DLD1 (cell line): Measurements from ENCODE around the gene C2CD4C.
"Not testable (repeated sequence)": the region's sequence is repeated elsewhere in the genome, so short reads cannot be mapped to it uniquely, and the experiment has no call there.

ENCODE experiments used
- in situ Hi-C: cut with HindIII; loops from 2 replicates; pipeline ENCODE4 v1.10.0; 2017; ENCODE audit warnings: low sequenced_read_pairs

The C2CD4C gene

DNA sequence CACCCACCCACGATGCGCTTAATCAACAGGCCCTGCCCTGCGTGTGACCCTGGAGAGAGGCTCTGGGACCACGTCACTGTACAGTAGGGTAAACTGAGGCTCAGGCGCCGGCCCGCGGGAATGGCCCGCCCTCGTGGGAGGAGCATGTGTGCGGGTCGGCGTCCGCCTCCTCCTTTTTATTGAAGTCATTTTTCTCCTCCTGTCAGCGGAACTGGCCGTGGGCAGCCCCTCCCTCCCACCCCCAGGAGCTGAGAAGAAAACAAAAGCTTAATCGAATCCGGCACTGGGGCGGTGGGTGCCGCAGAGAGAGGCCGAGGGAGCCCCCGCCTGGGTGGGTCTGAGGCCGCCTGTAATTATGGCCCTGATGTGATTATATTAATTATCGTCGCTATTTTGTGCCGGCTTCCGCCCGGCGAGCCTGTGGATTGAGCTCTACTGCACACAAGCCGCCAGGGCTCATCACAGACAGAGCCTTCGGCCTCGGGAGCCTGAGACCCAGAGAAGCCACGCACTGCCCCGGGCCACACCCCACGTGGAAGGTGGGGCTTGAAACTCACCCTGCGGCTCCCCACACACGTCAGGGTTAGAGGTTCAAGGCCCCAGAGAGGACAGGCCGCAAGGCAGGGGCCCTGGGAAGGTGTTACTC is 7.0 kb downstream of the C2CD4C start:
- in situ Hi-C loops, result no loop called here

DNA sequence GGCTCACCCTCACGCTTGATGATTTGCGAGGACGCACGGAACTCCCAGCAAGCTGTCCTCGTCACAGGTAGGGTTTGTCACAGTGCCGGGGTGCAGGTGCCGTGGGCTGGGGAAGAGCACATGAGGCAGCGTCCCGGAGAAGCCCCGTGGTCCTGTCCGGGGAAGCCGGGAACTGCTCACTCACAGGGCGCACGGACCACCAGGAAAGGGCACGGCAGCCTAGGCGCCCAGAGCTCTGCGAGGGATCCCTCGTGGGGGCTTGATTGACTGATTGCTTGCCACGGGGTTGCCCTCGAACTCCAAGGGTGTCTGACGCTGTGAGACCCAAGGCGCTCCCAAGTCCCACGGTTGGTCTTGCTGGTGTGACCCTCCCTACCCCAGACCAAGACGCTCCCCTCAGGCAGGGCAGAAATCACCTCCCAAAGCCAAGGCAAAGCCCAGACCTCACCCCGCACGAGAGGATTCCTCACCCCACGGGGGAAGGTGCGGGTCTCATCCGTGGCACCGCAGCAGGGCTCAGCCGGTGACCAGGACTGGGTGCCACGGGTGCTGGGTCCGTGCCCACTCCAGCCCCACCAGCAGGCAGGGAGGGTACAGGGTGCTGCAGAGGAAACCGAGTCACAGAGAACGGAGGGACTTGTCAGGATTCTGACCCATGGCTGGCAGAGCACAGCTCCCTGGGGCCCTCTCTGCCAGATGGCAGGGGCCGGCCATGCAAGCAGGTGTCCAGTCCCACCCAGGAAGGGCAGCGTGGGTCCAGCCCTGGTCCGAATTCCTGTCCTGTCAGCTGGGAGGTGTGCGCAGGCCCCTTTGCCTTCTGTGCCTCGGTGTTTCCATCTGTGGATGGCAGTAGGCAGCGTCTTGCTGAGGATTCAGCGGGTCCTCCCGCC is 7.7 kb downstream of the C2CD4C start:
- in situ Hi-C loops, result no loop called here

DNA sequence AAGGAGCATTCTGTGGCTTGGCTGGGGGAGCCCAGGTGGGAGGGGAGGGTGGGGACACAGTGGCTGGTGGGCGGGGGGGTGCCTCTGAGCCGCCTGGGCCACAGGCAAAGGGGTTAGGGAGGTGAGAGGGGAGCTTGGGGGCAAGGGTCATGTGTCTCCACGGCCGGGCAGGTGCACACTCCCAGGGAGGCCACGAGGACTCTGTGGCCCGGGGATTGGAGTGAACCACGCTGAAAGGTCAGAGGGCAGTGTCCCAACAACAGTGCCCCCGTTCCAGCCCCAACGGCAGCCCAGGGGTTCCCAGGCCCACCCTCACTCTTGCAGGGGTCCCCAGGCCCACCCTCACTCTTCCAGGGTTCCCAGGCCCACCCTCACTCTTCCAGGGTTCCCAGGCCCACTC is 9.6 kb downstream of the C2CD4C start:
- in situ Hi-C loops, result no loop called here

DNA sequence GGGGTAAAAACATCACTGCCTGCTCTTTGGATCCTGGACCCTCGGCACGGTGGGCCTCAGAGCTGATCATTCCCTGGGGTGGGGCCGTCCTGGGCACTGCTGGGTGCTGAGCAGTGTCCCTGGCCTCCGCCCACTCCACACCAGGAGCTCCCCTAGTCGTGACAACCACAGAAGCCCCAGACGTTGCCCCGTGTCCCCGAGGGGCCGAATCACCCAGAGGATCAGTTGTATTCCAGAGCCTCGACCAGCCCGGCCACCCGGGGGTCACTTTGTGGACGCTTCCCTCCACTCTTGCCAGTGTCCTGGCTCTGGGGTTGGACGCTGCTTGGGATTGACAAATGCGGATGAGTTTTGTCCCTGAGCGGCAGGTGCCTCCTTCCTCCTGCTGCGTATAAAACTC is 10.2 kb downstream of the C2CD4C start:
- in situ Hi-C loops, result no loop called here

GRCh38 chr19:397941-398706 is 10.8 kb downstream of the C2CD4C start:
- in situ Hi-C loops, result no loop called here

DNA sequence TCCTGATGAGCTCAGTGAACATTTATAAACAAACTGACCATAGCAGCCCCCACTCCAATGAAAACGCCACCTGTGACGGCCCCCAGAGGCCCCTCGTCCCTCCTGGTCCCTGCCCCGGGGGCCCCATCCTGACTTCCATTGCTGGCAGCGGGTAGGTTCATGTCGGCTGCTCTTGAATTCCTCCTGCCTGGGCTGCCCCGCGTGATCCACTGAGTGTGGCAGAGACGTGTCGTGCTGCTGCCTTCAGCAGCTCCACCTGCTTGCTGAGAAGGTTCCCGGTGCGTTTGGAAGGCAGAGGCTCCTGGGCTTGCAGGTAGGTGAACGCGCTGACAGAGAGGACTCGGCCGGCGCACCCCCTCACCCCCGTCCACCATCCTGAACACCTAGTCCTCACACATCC is 11.6 kb downstream of the C2CD4C start:
- in situ Hi-C loops, result no loop called here

- in situ Hi-C loops, result no loop called here
These were observed 13.5 kb downstream of the C2CD4C start for GRCh38 chr19:395467-395866.

- in situ Hi-C loops, result not testable (repeated sequence)
These were observed 14.1 kb downstream of the C2CD4C start for GRCh38 chr19:394857-395256.

DNA sequence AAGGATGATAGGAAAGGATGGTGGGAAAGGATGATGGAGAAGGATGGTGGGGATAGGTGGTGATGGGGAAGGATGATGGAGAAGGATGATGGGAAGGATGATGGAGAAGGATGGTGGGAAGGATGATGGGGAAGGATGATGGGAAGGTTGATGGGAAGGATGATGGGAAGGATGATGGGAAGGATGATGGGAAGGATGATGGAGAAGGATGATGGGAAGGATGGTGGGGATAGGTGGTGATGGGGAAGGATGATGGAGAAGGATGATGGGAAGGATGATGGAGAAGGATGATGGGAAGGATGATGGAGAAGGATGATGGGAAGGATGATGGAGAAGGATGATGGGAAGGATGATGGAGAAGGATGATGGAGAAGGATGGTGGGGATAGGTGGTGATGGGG is 15.4 kb downstream of the C2CD4C start:
- in situ Hi-C loops, result not testable (repeated sequence)

DNA sequence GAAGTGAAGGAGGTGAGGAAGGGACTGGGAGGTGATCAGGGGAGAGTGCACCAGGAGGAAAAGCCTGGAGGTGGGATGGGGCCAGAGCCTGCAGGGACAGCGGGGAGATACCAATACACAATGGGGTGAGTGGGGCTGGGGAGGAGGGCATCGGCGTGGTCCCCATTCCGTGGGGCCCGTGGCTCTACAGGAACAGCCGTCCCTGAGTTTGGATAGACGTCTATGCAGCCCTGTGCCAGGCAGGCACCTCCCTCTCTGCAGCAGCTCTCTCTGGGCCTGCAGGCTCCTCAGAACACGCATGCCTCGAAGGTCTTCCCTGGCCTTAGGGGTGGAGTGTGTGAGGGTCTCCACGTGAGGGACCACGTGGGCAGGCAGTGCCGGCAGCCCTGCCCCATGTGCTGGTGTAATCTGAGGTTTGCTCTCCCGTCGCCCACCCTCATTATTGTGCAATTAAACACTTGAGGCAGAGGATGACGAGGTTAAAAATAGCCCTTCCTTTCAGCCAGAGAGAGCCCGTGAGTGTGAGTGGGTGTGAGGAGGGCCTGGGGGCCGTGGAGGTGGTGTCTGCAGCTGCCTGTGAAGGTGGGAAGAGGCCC is 16.5 kb downstream of the C2CD4C start:
- in situ Hi-C loops, result no loop called here

DNA sequence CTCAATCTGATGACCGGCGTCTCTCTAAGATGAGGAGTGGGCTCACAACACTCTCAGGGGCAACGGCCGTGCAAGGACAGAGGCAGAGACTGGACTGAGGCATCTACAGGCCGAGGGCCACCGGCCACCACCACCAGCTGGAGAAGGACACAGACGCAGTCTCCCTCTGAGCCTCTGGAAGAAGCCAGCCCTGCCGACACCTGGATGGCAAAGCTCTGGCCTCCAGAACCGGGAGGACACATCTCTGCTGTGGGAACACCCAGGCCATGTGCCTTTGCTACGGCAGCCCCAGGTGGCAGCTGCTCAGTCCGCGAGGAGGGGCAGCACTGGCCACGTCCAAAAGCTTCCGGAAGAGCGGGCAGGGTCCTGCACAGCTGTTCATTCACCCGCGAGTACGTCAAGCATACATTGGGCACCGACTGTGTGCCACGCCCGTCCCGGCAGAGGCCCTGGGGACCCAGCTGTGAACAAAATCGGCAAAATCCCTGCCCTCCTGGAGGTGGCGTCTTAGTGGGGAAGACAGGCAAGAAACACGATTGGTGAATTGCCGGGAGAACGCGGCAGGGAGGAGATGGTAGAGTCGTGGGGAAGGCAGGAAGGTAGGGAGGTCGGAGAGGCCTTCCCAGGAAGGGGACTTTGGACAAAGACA is 17.1 kb downstream of the C2CD4C start:
- in situ Hi-C loops, result no loop called here

GRCh38 chr19:391207-391557 is 17.8 kb downstream of the C2CD4C start:
- in situ Hi-C loops, result no loop called here

DNA sequence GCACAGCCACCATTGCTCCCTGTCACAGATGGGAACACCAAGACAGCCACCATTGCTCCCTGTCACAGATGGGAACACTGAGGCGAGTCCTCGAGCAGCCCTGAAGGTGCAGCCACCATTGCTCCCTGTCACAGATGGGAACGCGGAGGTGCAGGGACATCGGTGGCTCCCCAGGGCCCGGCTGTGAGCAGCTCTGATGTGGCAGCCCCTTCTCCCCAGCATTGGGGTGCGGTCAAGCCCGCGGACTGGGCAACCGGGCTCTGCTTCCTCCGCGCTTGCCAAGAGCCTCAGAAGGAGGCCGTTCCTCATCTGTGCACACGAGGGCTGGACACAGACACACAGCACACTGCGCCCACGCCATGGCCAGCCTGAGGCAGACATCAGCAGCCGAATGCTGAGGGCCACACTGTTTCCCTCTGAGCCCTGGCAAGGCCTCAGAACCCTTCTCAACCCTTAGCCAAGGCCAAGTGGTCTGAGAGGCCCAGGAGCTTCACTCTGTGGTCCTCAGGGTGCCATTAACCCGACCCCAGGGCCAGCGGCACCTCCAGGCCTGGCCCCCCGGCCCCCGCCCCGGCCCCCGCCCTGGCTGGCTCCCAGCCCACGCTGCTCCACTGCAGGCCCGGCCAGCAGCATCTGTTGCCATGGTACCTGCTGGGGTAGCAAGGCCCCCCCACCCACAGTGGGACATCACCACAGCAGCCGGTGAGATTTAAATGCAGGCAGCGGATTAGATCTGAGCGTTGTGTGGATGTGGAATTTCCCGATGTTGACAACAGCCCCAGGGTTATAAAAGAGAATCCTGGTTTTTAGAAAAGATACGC is 18.4 kb downstream of the C2CD4C start:
- in situ Hi-C loops, result no loop called here

DNA sequence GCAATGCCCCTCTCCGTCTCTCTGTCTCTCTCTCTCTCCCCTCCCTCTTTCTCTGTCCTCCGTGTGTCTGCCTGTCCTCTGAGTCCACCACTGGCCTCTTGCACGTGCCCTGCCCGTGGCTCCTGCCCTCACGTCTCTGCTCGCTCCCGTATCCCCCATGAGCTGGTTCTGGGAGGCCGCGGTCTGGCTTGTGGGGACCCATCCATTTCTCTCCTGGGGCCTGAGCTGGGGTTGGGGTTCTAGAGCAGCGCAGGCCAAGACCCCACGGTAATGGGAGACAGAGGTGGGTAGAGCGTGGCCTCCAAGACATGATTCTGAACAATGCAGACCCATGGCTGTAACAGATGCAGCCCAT is 19.0 kb downstream of the C2CD4C start:
- in situ Hi-C loops, result no loop called here

GRCh38 chr19:389255-389934 is 19.6 kb downstream of the C2CD4C start:
- in situ Hi-C loops, result no loop called here

DNA sequence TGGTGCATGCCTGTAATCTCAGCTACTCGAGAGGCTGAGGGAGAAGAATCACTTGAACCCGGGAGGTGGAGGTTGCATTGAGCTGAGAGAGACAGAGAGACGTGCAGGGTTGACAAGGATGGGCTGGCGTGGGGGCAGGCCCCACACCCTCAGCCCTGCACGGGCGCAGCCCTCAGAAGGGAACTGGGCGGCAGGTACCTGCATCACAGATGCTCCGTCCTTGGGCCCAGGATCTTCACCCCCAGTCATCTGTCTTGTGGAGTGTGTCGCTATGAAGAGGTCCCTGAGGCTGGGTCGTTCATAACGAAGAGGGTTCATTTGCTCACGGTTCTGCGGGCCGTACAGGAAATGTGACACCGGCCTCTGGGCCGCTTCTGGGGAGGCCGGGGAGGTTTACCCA is 20.3 kb downstream of the C2CD4C start:
- in situ Hi-C loops, result no loop called here

- in situ Hi-C loops, result no loop called here
These were observed 21.2 kb downstream of the C2CD4C start for GRCh38 chr19:387777-388176.

DNA sequence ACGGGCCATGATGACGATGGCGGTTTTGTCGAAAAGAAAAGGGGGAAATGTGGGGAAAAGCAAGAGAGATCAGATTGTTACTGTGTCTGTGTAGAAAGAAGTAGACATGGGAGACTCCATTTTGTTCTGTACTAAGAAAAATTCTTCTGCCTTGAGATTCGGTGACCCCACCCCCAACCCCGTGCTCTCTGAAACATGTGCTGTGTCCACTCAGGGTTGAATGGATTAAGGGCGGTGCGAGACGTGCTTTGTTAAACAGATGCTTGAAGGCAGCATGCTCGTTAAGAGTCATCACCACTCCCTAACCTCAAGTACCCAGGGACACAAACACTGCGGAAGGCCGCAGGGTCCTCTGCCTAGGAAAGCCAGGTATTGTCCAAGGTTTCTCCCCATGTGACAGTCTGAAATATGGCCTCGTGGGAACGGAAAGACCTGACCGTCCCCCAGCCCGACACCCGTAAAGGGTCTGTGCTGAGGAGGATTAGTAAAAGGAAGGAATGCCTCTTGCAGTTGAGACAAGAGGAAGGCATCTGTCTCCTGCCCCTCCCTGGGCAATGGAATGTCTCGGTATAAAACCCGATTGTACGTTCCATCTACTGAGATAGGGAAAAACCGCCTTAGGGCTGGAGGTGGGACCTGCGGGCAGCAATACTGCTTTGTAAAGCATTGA is 22.2 kb downstream of the C2CD4C start:
- in situ Hi-C loops, result not testable (repeated sequence)

DNA sequence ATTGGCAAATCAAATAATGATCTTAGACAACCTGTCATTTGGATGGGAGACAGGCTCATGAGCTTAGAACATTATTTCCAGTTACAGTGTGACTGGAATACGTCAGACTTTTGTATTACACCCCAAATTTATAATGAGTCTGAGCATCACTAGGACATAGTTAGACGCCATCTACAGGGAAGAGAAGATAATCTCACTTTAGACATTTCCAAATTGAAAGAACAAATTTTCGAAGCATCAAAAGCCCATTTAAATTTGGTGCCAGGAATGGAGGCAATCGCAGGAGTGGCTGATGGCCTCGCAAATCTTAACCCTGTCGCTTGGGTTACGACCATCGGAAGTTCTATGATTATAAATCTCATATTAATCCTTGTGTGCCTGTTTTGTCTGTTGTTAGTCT is 22.8 kb downstream of the C2CD4C start:
- in situ Hi-C loops, result not testable (repeated sequence)
